GM12878 (cell line): ENCODE results near the gene ADAP1. TPM values are rescaled to one million over a fixed set of nuclear protein-coding genes. Genes with fewer than 3 reads are reported as not detected.

Experiments
- ATAC-seq: fragments of 200-7000 bp; cut with Tn5 transposase; 3 replicates; pipeline ENCODE4 v1.9.1; 2020; ENCODE audit warnings: mild to moderate bottlenecking, moderate library complexity
- BruUV-seq: library from RNA; stranded (reverse); fragments of 400-500 nt; replicated peaks from 2 replicates; lab custom pipeline; 2021; lab: Mats Ljungman, UMichigan
- CTCF ChIA-PET: fragments of 300-600 bp; sonication (Branson Sonifier 250); formaldehyde crosslinking; extraction: SDS; loops from one replicate; lab custom pipeline; 2021; ENCODE audit warnings: inconsistent platforms; lab: Yijun Ruan, JAX
- POLR2A ChIA-PET: fragments of 350-600 bp; formaldehyde crosslinking; extraction: SDS; loops from one replicate; lab custom pipeline; 2021; ENCODE audit warnings: inconsistent platforms; lab: Charles Lee
- RAD21 ChIA-PET: fragments of 300-600 bp; sonication (Branson Sonifier 250); formaldehyde crosslinking; loops from one replicate; lab custom pipeline; 2023; ENCODE audit warnings: antibody characterized with exemption; ENCODE audit not compliant: unreplicated experiment; lab: Charles Lee
- SMC1A ChIA-PET: fragments of 300-600 bp; sonication (Branson Sonifier 250); formaldehyde crosslinking; loops from one replicate; lab custom pipeline; 2023; ENCODE audit not compliant: unreplicated experiment, uncharacterized antibody; lab: Charles Lee
- DNase-seq: peaks from one replicate; pipeline ENCODE4 v3.0.0-alpha.2; 2011; ENCODE audit warnings: low read depth, low spot score
- FAIRE-seq: peaks from 3 replicates; lab custom pipeline; 2011; peaks lifted over from hg19 to GRCh38; lab: Jason Lieb, UNC
- H2AFZ ChIP-seq: 2 replicates; pipeline ENCODE4 v1.6.0; 2011; ENCODE audit warnings: low read depth, low read length, control low read depth; ENCODE audit not compliant: control insufficient read depth
- H3K27ac ChIP-seq: 2 replicates; pipeline ENCODE4 v1.5.1; 2011; ENCODE audit warnings: control low read depth; ENCODE audit not compliant: control insufficient read depth, insufficient read depth
- H3K27me3 ChIP-seq, 2 experiments: replicated peaks in 1 of 2; 2 replicates each; pipeline versions ENCODE4 v1.6.0 to v1.6.1; 2011; ENCODE audit warnings: low read length in 1 of 2; ENCODE audit not compliant: control insufficient read depth in 2 of 2, insufficient read depth in 2 of 2
- H3K36me3 ChIP-seq, 2 experiments: 2 replicates each; pipeline ENCODE4 v1.5.1; 2011; ENCODE audit warnings: low read length in 1 of 2; ENCODE audit not compliant: control insufficient read depth in 2 of 2, insufficient read depth in 2 of 2
- H3K4me1 ChIP-seq: 2 replicates; pipeline ENCODE4 v1.6.1; 2011; ENCODE audit warnings: mild to moderate bottlenecking, low read length, moderate library complexity, mixed read lengths; ENCODE audit not compliant: control insufficient read depth, insufficient read depth
- H3K4me2 ChIP-seq: 2 replicates; pipeline ENCODE4 v1.6.0; 2011; ENCODE audit warnings: control low read depth; ENCODE audit not compliant: control insufficient read depth, insufficient read depth
- H3K4me3 ChIP-seq: fragments of 200-600 bp; sonication (generic); 2 replicates; pipeline ENCODE4 v1.5.1; 2016
- H3K79me2 ChIP-seq: 2 replicates; pipeline ENCODE4 v1.6.0; 2011; ENCODE audit warnings: low read length; ENCODE audit not compliant: control insufficient read depth, insufficient read depth
- H3K9ac ChIP-seq: 2 replicates; pipeline ENCODE4 v1.8.0; 2011; ENCODE audit warnings: low read length, control low read depth, mixed read lengths; ENCODE audit not compliant: control insufficient read depth, insufficient read depth
- H3K9me3 ChIP-seq: replicated peaks from 3 replicates; pipeline ENCODE4 v1.5.1; 2011; ENCODE audit warnings: mild to moderate bottlenecking, low read length; ENCODE audit not compliant: control insufficient read depth, insufficient read depth
- H4K20me1 ChIP-seq: 2 replicates; pipeline ENCODE4 v1.6.0; 2011; ENCODE audit not compliant: control insufficient read depth, insufficient read depth
- ATF7 ChIP-seq: fragments of 450-650 bp; IDR thresholded peaks from 2 replicates; pipeline ENCODE4 v1.6.1; 2016; ENCODE audit warnings: low read depth, mild to moderate bottlenecking
- CREB1 ChIP-seq: IDR thresholded peaks from 2 replicates; pipeline ENCODE4 v1.6.1; 2012; ENCODE audit warnings: low read depth, mild to moderate bottlenecking, inconsistent platforms
- EZH2 ChIP-seq: IDR thresholded peaks from 2 replicates; pipeline ENCODE4 v1.6.1; 2012; ENCODE audit warnings: low read depth, mild to moderate bottlenecking, control low read depth, inconsistent platforms, low read length, borderline replicate concordance; ENCODE audit not compliant: control insufficient read depth
- MAX ChIP-seq: IDR thresholded peaks from 2 replicates; pipeline ENCODE4 v1.6.1; 2012; ENCODE audit warnings: low read depth, low read length, improper control_type of control experiment
- MEF2A ChIP-seq: IDR thresholded peaks from 2 replicates; pipeline ENCODE4 v1.6.1; 2011; ENCODE audit warnings: low read depth, mild to moderate bottlenecking, low read length, moderate library complexity; ENCODE audit not compliant: insufficient read depth
- RBBP5 ChIP-seq: fragments of 200-600 bp; sonication (generic); conservative IDR thresholded peaks from 2 replicates; pipeline ENCODE4 v1.6.1; 2016
- RFX5 ChIP-seq: IDR thresholded peaks from 2 replicates; pipeline ENCODE4 v1.6.1; 2011; ENCODE audit warnings: low read depth, low read length, improper control_type of control experiment
- SMC3 ChIP-seq: IDR thresholded peaks from 2 replicates; pipeline ENCODE4 v1.6.1; 2011; ENCODE audit warnings: low read length, improper control_type of control experiment, borderline replicate concordance
- SPI1 ChIP-seq: IDR thresholded peaks from 2 replicates; pipeline ENCODE4 v1.6.1; 2011; ENCODE audit warnings: low read depth, mild to moderate bottlenecking, low read length, moderate library complexity, borderline replicate concordance; ENCODE audit not compliant: insufficient read depth
- SREBF1 ChIP-seq: IDR thresholded peaks from 2 replicates; pipeline ENCODE4 v1.6.1; 2012; ENCODE audit warnings: mild to moderate bottlenecking, low read length
- ZNF217 ChIP-seq: fragments of 450-650 bp; IDR thresholded peaks from 2 replicates; pipeline ENCODE4 v1.6.1; 2017; ENCODE audit warnings: antibody characterized with exemption, mild to moderate bottlenecking
- ZNF24 ChIP-seq: fragments of 450-650 bp; IDR thresholded peaks from 2 replicates; pipeline ENCODE4 v1.6.1; 2017; ENCODE audit warnings: antibody characterized with exemption, mild to moderate bottlenecking
- ZNF687 ChIP-seq: fragments of 450-650 bp; IDR thresholded peaks from 2 replicates; pipeline ENCODE4 v1.6.1; 2017; ENCODE audit warnings: mild to moderate bottlenecking, moderate library complexity
- ZSCAN29 ChIP-seq: fragments of 450-650 bp; IDR thresholded peaks from 2 replicates; pipeline ENCODE4 v1.6.1; 2017; ENCODE audit warnings: mild to moderate bottlenecking, moderate library complexity
- WGBS: methylation state at CpG from one replicate; pipeline ENCODE4 v1.1.6; 2016; ENCODE audit warnings: low lambda C conversion rate; ENCODE audit not compliant: insufficient replicate concordance, insufficient coverage; ENCODE audit errors: missing lambda C conversion rate; 5-methylcytosine and 5-hydroxymethylcytosine counted together
- in situ Hi-C: fragments of 300-500 bp; cut with MboI; formaldehyde crosslinking; loops from 9 replicates; pipeline ENCODE4 v1.14.3; 2018; ENCODE audit warnings: mixed read lengths
- intact Hi-C: fragments of 100-400 bp; cut with micrococcal nuclease; formaldehyde crosslinking; loops from one replicate; pipeline ENCODE4 v1.14.2; 2022; ENCODE audit not compliant: unreplicated experiment
- polyA plus RNA-seq, 11 experiments: library from polyadenylated mRNA; depleted of rRNA in 4 of 11; unstranded in 6 of 11; stranded (reverse) in 5 of 11; fragments of >200 nt; fragmentation: Nextera tagmentation in 4 of 11; fragmentation: Illumina TruSeq in 1 of 11; extraction: Ambion mirVana in 4 of 11; extraction: Trizol in 1 of 11; gene quantifications; 1 replicate in 1 of 11; 2 replicates in 10 of 11; pipeline versions ENCODE4 v1.2.1 to v1.2.3, GENCODE V29; 2011 to 2016; ENCODE audit warnings: inconsistent platforms in 2 of 11, missing spikeins in 2 of 11, low read depth in 1 of 11
- total RNA-seq, 4 experiments: library from RNA; depleted of rRNA in 3 of 4; stranded (reverse); fragments of >200 nt in 3 of 4; fragmentation: Illumina TruSeq in 1 of 4; extraction: Trizol in 1 of 4; gene quantifications; 2 replicates each; pipeline versions ENCODE4 v1.2.1 to v1.2.3, GENCODE V29; 2013 to 2021

The ADAP1 gene
- total and polyA plus RNA-seq, 10 of the 15 experiments (the other 5 are each of a cell fraction or from before 2014, with no cell fraction given) = 0.22 to 44.2 (median 22.0) TPM; not detected in 1

GRCh38 chr7:898855-899681, 55.4 kb downstream of the ADAP1 start:
- ChIA-PET CTCF (interaction anchor here (1.0 kb wide), 1 partner anchor 57 kb away, joined by 3 read pairs; no protein-coding TSS in a partner anchor), POLR2A (no interaction called here), RAD21 (no interaction called here), SMC1A (no interaction called here)
- in situ Hi-C loops = no loop called here
- no peak for DNase-seq
- TF ChIP-seq ZNF24 (no peak), ZSCAN29 (no peak), EZH2 (no peak)
- H3K4me2 ChIP-seq = no peak overlapping the region
- no TSS peak for BruUV-seq
- intact Hi-C loops = no loop called here
- ATAC-seq = no peak
- no peak for FAIRE-seq
- no peaks in the 10 kb centered on the region for H4K20me1 ChIP-seq
- no peak overlapping the region for H3K4me3 ChIP-seq
- no peaks in the 10 kb centered on the region for H3K27me3 ChIP-seq
- 88% methylated on average over 52 of the region's 54 CpGs for WGBS
- no peak overlapping the region for H2AFZ ChIP-seq
- no peak overlapping the region for H3K27ac ChIP-seq
- H3K36me3 ChIP-seq = peaks cover 0 to 43% of the 10 kb centered on the region in 2 experiments; a peak in 2 of 4 replicates
- H3K4me1 ChIP-seq = no peaks in the 10 kb centered on the region; the same call in 1 of the 2 replicates
- no peaks in the 10 kb centered on the region for H3K79me2 ChIP-seq
- H3K9me3 ChIP-seq = no peaks in the 10 kb centered on the region
- H3K9ac ChIP-seq = no peak overlapping the region

GRCh38 chr7:898460-898854, 56.0 kb downstream of the ADAP1 start:
- POLR2A ChIA-PET = no interaction called here
- DNase-seq (no peak), ATAC-seq (no peak), FAIRE-seq (no peak)
- BruUV-seq = no TSS peak
- no peak overlapping the region for H3K9ac ChIP-seq
- no peak overlapping the region for H3K4me3 ChIP-seq
- CTCF ChIA-PET = no interaction called here
- peaks cover 0 to 44% of the 10 kb centered on the region in 2 experiments; a peak in 2 of 4 replicates for H3K36me3 ChIP-seq
- H3K27me3 ChIP-seq = no peaks in the 10 kb centered on the region
- intact Hi-C loops = no loop called here
- SMC1A ChIA-PET = no interaction called here
- no peaks in the 10 kb centered on the region; the same call in 1 of the 2 replicates for H3K4me1 ChIP-seq
- no peaks in the 10 kb centered on the region for H3K79me2 ChIP-seq
- in situ Hi-C loops = no loop called here
- no peak overlapping the region for H2AFZ ChIP-seq
- no peak overlapping the region for H3K4me2 ChIP-seq
- no peaks in the 10 kb centered on the region for H4K20me1 ChIP-seq
- 82% methylated on average over 14 of the region's 18 CpGs for WGBS
- RAD21 ChIA-PET = no interaction called here
- no peaks in the 10 kb centered on the region; the same call in 2 of the 3 replicates for H3K9me3 ChIP-seq
- no peak overlapping the region for H3K27ac ChIP-seq
- TF ChIP-seq CREB1 (no peak), SPI1 (no peak), ZNF687 (no peak), SREBF1 (no peak), RBBP5 (no peak), ATF7 (no peak), MEF2A (no peak), MAX (no peak), SMC3 (no peak), RFX5 (no peak), ZNF217 (no peak)
